Activated CD4-positive, CD25-positive, alpha-beta regulatory T cell treated with anti-CD3 and anti-CD28 coated beads, Interleukin-2, amount 50 U/mL, for 72 hours (primary cell): ENCODE measurements around the gene CCDC200.
"Not testable (repeated sequence)": the region's sequence is repeated elsewhere in the genome, so short reads cannot be mapped to it uniquely, and the experiment has no call there.

Experiments used
- DNase-seq: peaks from one replicate; pipeline ENCODE4 v3.0.0; 2021

CCDC200 gene

GRCh38 chr17:43215341-43215740, 13.1 kb downstream of the CCDC200 start:
- DNase-seq, result no peak

GRCh38 chr17:43213545-43213944, 14.9 kb downstream of the CCDC200 start:
- DNase-seq, result no peak

- DNase-seq, result no peak
These were observed 15.6 kb downstream of the CCDC200 start for GRCh38 chr17:43212641-43213490.

GRCh38 chr17:43211480-43212402, 16.7 kb downstream of the CCDC200 start, which contains the start of gene TMEM106A:
Gene TMEM106A, plus strand, starts transcription at chr17:43211875. Its CDS starts 1,167 bp downstream, at chr17:43213042.
- DNase-seq, result peak; percentile 72

GRCh38 chr17:43211123-43211479, 17.3 kb downstream of the CCDC200 start:
- no peak for DNase-seq

GRCh38 chr17:43210576-43210975, 17.8 kb downstream of the CCDC200 start:
- no peak for DNase-seq

GRCh38 chr17:43203013-43203412, 25.4 kb downstream of the CCDC200 start:
- DNase-seq, result not testable (repeated sequence)

GRCh38 chr17:43200127-43200526, 28.3 kb downstream of the CCDC200 start:
- no peak for DNase-seq

GRCh38 chr17:43199633-43200032, 28.8 kb downstream of the CCDC200 start:
- DNase-seq, result no peak

- no peak for DNase-seq
These were observed 35.2 kb downstream of the CCDC200 start for GRCh38 chr17:43193251-43193650.

- DNase-seq, result not testable (repeated sequence)
These were observed 41.8 kb downstream of the CCDC200 start for GRCh38 chr17:43186656-43187055.

- no peak for DNase-seq
These were observed 44.5 kb downstream of the CCDC200 start for GRCh38 chr17:43183921-43184320.

- DNase-seq, result no peak
These were observed 52.3 kb downstream of the CCDC200 start for GRCh38 chr17:43176119-43176570.

GRCh38 chr17:43175213-43176118, 53.0 kb downstream of the CCDC200 start:
- DNase-seq, result no peak

- DNase-seq, result no peak
These were observed 56.6 kb downstream of the CCDC200 start for GRCh38 chr17:43171586-43172487.
